GM20000 (cell line): Measurements from ENCODE around the gene EMC7.

ENCODE experiments used
- DNase-seq: peaks from one replicate; pipeline ENCODE4 v3.0.0; 2012; ENCODE audit warnings: low spot score
- CTCF ChIP-seq: IDR thresholded peaks from 2 replicates; pipeline ENCODE4 v1.5.1; 2012; ENCODE audit warnings: mild to moderate bottlenecking, control low read depth; ENCODE audit errors: extremely low read depth, missing control alignments

Gene EMC7

GRCh38 chr15:34079904-34080303 is 21.8 kb downstream of the EMC7 start:
- no peak for TF ChIP-seq CTCF
- DNase-seq: no peak

DNA sequence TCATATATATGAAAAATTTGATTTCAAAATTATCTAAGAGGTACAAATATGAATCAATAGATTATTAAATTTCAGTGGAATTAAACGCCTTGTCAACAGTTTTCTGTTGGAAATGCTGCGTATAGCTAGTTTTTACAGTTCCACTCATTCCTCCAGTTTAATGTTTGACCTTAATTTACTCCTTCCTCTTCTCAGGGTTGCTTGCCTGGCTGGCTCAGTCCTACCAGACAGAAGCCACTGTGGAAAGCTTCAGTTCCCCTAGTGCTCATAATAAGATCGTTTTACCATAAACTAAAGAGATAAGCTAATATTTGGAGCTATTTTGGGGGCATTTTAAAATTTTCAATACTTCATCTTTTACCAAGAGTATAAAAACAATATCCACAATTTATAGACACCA is 22.8 kb downstream of the EMC7 start:
- TF ChIP-seq CTCF: no peak
- DNase-seq: no peak

DNA sequence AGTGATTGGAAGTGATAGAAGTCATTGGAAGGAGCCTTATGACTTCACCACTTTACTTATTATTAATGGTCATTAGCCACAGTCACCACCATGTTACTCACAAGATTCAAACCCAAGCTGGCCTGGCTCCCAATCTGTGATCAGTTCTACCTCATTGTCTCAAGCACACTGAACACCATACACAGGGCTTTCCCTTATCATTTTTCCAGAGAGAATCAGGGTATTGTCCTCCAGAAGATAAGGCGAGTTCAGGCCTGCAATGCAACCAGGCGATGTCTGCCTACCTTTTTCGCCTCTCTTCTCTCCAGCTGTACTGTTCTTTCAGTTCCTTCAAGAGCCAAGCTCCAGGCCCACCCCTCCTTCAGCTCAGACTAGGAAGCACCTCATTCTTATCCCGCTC is 24.9 kb downstream of the EMC7 start:
- TF ChIP-seq CTCF: no peak
- no peak for DNase-seq

DNA sequence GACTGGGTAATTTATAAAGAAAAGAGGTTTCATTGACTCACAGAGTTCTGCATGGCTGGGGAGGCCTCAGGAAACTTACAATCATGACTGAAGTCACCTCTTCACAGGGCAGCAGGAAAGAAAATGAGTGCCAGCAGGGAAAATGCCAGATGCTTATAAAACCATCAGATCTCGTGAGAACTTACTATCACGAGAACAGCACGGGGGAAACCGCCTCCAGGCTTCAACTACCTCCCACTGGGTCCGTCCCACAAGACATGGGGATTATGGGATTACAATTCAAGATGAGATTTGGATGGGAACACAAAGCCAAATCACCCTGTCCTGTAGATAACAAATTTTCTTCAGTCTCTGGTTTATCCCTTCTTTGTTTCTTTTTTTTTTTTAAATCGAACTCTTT is 31.7 kb downstream of the EMC7 start:
- TF ChIP-seq CTCF: no peak

GRCh38 chr15:34065941-34066340 is 35.7 kb downstream of the EMC7 start:
- DNase-seq: no peak
- TF ChIP-seq CTCF: no peak

More for the DNA sequence above, 31.7 kb downstream of the EMC7 start:
- no peak for DNase-seq

- DNase-seq: no peak
- TF ChIP-seq CTCF: no peak
These were observed 36.4 kb downstream of the EMC7 start for GRCh38 chr15:34065261-34065660.

DNA sequence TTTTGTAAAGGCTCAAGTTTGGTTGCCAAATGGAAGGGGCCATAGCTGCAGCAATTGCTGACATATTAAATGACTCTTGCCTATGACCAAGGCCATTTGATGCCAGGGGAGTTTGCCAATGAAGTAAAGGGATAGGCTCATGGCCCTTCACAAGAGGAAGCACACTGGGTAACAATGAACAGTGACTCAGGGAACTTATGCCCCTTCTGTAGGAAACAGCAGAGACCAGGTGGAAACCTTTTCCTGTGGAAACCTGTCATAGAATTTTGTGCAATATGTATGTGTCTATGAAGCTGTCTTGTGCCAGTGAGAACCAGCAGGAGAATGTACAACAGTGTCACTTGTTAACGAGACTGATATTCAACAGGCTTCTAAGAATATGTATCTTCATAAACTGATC is 37.2 kb downstream of the EMC7 start:
- no peak for TF ChIP-seq CTCF
- DNase-seq: no peak
